SK-N-SH treated with all-trans-retinoic acid at 6 μM for 48 hours (cell line): ENCODE data around the gene UBXN2A.

Source experiments
- BACH2 ChIP-seq: fragments of 250-450 bp; sonication (Bioruptor Pico); IDR thresholded peaks from 2 replicates; pipeline ENCODE4 v1.9.0; 2021; ENCODE audit warnings: mild to moderate bottlenecking, borderline replicate concordance
- CREB5 ChIP-seq: fragments of 250-450 bp; sonication (Bioruptor Pico); IDR thresholded peaks from 2 replicates; pipeline ENCODE4 v1.5.1; 2020; ENCODE audit warnings: low read depth, mild to moderate bottlenecking, moderate library complexity
- CSDC2 ChIP-seq: fragments of 250-450 bp; sonication (Bioruptor Pico); IDR thresholded peaks from 2 replicates; pipeline ENCODE4 v1.5.0; 2020; ENCODE audit warnings: mild to moderate bottlenecking, moderate library complexity
- PATZ1 ChIP-seq: fragments of 250-450 bp; sonication (Bioruptor Pico); IDR thresholded peaks from 2 replicates; pipeline ENCODE4 v1.8.0; 2020; ENCODE audit warnings: mild to moderate bottlenecking, moderate library complexity, borderline replicate concordance
- ZFP30 ChIP-seq: fragments of 450-650 bp; formaldehyde crosslinking; IDR thresholded peaks from 2 replicates; pipeline ENCODE4 v1.5.0; 2022; ENCODE audit warnings: mild to moderate bottlenecking, moderate library complexity
- TF ChIP-seq, protein P1 (sequence below): fragments of 250-450 bp; sonication (Bioruptor Pico); IDR thresholded peaks from 2 replicates; pipeline ENCODE4 v1.8.0; 2021; ENCODE audit warnings: low read depth, mild to moderate bottlenecking, moderate library complexity, borderline replicate concordance

- TF ChIP-seq CREB5 (no peak), ZFP30 (CRISPR knock-in tag) (no peak), PATZ1 (no peak), CSDC2 (CRISPR knock-in tag) (no peak), BACH2 (no peak)
- TF ChIP-seq, protein P1, sequence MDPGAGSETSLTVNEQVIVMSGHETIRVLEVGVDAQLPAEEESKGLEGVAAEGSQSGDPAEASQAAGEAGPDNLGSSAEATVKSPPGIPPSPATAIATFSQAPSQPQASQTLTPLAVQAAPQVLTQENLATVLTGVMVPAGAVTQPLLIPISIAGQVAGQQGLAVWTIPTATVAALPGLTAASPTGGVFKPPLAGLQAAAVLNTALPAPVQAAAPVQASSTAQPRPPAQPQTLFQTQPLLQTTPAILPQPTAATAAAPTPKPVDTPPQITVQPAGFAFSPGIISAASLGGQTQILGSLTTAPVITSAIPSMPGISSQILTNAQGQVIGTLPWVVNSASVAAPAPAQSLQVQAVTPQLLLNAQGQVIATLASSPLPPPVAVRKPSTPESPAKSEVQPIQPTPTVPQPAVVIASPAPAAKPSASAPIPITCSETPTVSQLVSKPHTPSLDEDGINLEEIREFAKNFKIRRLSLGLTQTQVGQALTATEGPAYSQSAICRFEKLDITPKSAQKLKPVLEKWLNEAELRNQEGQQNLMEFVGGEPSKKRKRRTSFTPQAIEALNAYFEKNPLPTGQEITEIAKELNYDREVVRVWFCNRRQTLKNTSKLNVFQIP (CRISPR knock-in tag): no peak
Measured at GRCh38 chr2:24024996-24025663, 84.9 kb downstream of the UBXN2A start.
